Naive thymus-derived CD4-positive, alpha-beta T cell (primary cell): ENCODE measurements around the gene PALLD. TPM values are rescaled to one million over a fixed set of nuclear protein-coding genes. Genes with fewer than 3 reads are reported as not detected.

ENCODE experiments used
- ATAC-seq: fragments of 150-1000 bp; cut with Tn5 transposase; 2 replicates; pipeline ENCODE4 v1.10.0; 2021; ENCODE audit warnings: mild to moderate bottlenecking, moderate library complexity
- CTCF ChIA-PET: fragments of 350-600 bp; sonication (Branson Sonifier 250); formaldehyde crosslinking; loops from one replicate; lab custom pipeline; 2021; ENCODE audit warnings: antibody characterized with exemption; lab: Charles Lee
- POLR2A ChIA-PET: fragments of 350-600 bp; sonication (Branson Sonifier 250); formaldehyde crosslinking; loops from one replicate; lab custom pipeline; 2021; ENCODE audit warnings: antibody characterized with exemption, inconsistent platforms; lab: Charles Lee
- DNase-seq, 9 donors: peaks; one replicate each; pipeline versions ENCODE4 v3.0.0 to v3.0.0-alpha.2; 2020 to 2022; ENCODE audit warnings: mixed read lengths in 1 of 9
- H3K27ac ChIP-seq: one replicate; pipeline ENCODE4 v1.7.0; 2013; ENCODE audit warnings: mild to moderate bottlenecking, low read depth, low read length, moderate library complexity
- H3K27me3 ChIP-seq, 2 donors: one replicate each; pipeline ENCODE4 v1.7.0; 2013; ENCODE audit warnings: low read length in 2 of 2, mild to moderate bottlenecking in 2 of 2, moderate library complexity in 2 of 2; ENCODE audit not compliant: control insufficient read depth in 2 of 2, insufficient read depth in 2 of 2
- H3K36me3 ChIP-seq, 3 experiments: 1 replicate in 2 of 3; 2 replicates in 1 of 3; pipeline ENCODE4 v1.7.0; 2013; ENCODE audit warnings: low read length in 3 of 3, mild to moderate bottlenecking in 3 of 3, moderate library complexity in 1 of 3; ENCODE audit not compliant: insufficient read depth in 3 of 3, control insufficient read depth in 2 of 3
- H3K4me1 ChIP-seq, 2 donors: one replicate each; pipeline ENCODE4 v1.7.0; 2013; ENCODE audit warnings: low read length in 2 of 2, mild to moderate bottlenecking in 2 of 2, moderate library complexity in 1 of 2; ENCODE audit not compliant: control insufficient read depth in 2 of 2, insufficient read depth in 2 of 2
- H3K4me3 ChIP-seq: 2 replicates; pipeline ENCODE4 v1.7.0; 2013; ENCODE audit warnings: mild to moderate bottlenecking, low read length
- H3K9me3 ChIP-seq, 3 experiments: 1 replicate in 2 of 3; 2 replicates in 1 of 3; pipeline ENCODE4 v1.7.0; 2013; ENCODE audit warnings: low read length in 3 of 3; ENCODE audit not compliant: control insufficient read depth in 2 of 3
- H3K27ac Mint-ChIP-seq, 9 donors: one replicate each; pipeline ENCODE4 v1.8.0; 2020 to 2022; ENCODE audit warnings: mixed read lengths in 9 of 9, mild to moderate bottlenecking in 8 of 9, moderate library complexity in 5 of 9, inconsistent platforms in 2 of 9
- H3K27me3 Mint-ChIP-seq, 5 donors: one replicate each; pipeline ENCODE4 v1.8.0; 2021 to 2022; ENCODE audit warnings: mixed read lengths in 5 of 5, mild to moderate bottlenecking in 1 of 5
- H3K36me3 Mint-ChIP-seq, 5 donors: one replicate each; pipeline ENCODE4 v1.8.0; 2020 to 2022; ENCODE audit warnings: mixed read lengths in 5 of 5, mild to moderate bottlenecking in 3 of 5, inconsistent platforms in 1 of 5
- H3K4me1 Mint-ChIP-seq, 7 donors: one replicate each; pipeline ENCODE4 v1.8.0; 2020 to 2022; ENCODE audit warnings: mixed read lengths in 7 of 7, mild to moderate bottlenecking in 3 of 7, inconsistent platforms in 1 of 7
- H3K4me3 Mint-ChIP-seq, 10 donors: one replicate each; pipeline ENCODE4 v1.8.0; 2020 to 2022; ENCODE audit warnings: mild to moderate bottlenecking in 10 of 10, mixed read lengths in 10 of 10, moderate library complexity in 6 of 10, inconsistent platforms in 2 of 10
- H3K9me3 Mint-ChIP-seq, 11 donors: one replicate each; pipeline ENCODE4 v1.8.0; 2020 to 2022; ENCODE audit warnings: mixed read lengths in 11 of 11, mild to moderate bottlenecking in 4 of 11, inconsistent platforms in 1 of 11, moderate library complexity in 1 of 11
- intact Hi-C, 2 donors: fragments of 100-400 bp; cut with micrococcal nuclease; formaldehyde crosslinking; loops; one replicate each; pipeline ENCODE4 v1.15.1; 2023
- polyA plus RNA-seq, 2 donors: library from polyadenylated mRNA; unstranded; fragments of 300-500 nt; fragmentation: Illumina TruSeq; gene quantifications; one replicate each; pipeline ENCODE4 v1.2.3, GENCODE V29; 2021
- total RNA-seq, 6 experiments: library from RNA in 5 of 6; stranded (reverse) in 5 of 6; gene quantifications; 1 replicate in 5 of 6; 2 replicates in 1 of 6; pipeline ENCODE4 v1.2.3 and lab custom pipeline; 2021 to 2026

PALLD gene
- total and polyA plus RNA-seq, 7 experiments from 2014 or later = 0.51 to 11.9 (median 0.76) TPM

DNA sequence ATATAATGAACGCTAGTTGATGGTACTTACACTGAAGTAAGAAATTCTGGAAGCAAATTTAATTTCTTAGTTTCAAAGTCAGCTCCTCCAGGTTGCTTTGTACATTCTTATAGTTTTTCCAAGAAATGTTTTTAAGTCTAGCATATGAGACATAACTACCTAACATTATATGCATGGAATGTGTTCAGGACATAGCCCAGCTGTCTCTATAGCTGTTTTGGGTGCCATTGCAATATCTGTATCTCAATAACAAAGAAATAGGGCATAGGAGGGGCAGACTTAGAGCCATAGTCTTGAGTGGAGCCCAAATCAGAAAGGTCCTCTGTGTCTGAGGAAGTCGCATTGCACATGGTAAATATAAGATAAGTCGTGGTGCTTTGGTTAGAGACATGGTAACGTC lies 369.8 kb downstream of the PALLD start:
- Histone ChIP-seq H3K9me3 (no peaks in the 10 kb centered on the region), H3K27me3 (no peaks in the 10 kb centered on the region), H3K4me1 (no peaks in the 10 kb centered on the region), H3K36me3 (no peaks in the 10 kb centered on the region), H3K27ac (no peak overlapping the region), H3K4me3 (no peak overlapping the region)
- DNase-seq (no peak), ATAC-seq (no peak)
- Mint-ChIP-seq H3K9me3 (no peaks in the 10 kb centered on the region), H3K4me3 (no peak overlapping the region), H3K27me3 (peaks cover 0 to 13% (median 7%) of the 10 kb centered on the region in 5 donors), H3K4me1 (peaks cover 0 to 37% (median 0%) of the 10 kb centered on the region in 7 donors), H3K27ac (no peak overlapping the region), H3K36me3 (peaks cover 0 to 13% (median 0%) of the 10 kb centered on the region in 5 donors)
- intact Hi-C loops = no loop called here
- ChIA-PET POLR2A (interaction anchor here (0.6 kb wide), 1 partner anchor 321 kb away, joined by 4 read pairs; no protein-coding TSS in a partner anchor), CTCF (no interaction called here)

GRCh38 chr4:168867128-168867527 lies 370.3 kb downstream of the PALLD start:
- Mint-ChIP-seq H3K27me3 (peaks cover 3 to 13% (median 10%) of the 10 kb centered on the region in 5 donors), H3K36me3 (peaks cover 0 to 16% (median 0%) of the 10 kb centered on the region in 5 donors), H3K4me1 (peaks cover 0 to 37% (median 0%) of the 10 kb centered on the region in 7 donors), H3K27ac (no peak overlapping the region), H3K9me3 (no peaks in the 10 kb centered on the region), H3K4me3 (no peak overlapping the region)
- no peaks in the 10 kb centered on the region for H3K27me3 ChIP-seq
- H3K4me3 ChIP-seq = no peak overlapping the region
- ATAC-seq (no peak), DNase-seq (no peak)
- H3K27ac ChIP-seq = no peak overlapping the region
- ChIA-PET CTCF (no interaction called here), POLR2A (interaction anchor here (0.6 kb wide), 1 partner anchor 322 kb away, joined by 4 read pairs; no protein-coding TSS in a partner anchor)
- H3K36me3 ChIP-seq = no peaks in the 10 kb centered on the region
- intact Hi-C loops = no loop called here
- no peaks in the 10 kb centered on the region for H3K4me1 ChIP-seq
- H3K9me3 ChIP-seq = no peaks in the 10 kb centered on the region

DNA sequence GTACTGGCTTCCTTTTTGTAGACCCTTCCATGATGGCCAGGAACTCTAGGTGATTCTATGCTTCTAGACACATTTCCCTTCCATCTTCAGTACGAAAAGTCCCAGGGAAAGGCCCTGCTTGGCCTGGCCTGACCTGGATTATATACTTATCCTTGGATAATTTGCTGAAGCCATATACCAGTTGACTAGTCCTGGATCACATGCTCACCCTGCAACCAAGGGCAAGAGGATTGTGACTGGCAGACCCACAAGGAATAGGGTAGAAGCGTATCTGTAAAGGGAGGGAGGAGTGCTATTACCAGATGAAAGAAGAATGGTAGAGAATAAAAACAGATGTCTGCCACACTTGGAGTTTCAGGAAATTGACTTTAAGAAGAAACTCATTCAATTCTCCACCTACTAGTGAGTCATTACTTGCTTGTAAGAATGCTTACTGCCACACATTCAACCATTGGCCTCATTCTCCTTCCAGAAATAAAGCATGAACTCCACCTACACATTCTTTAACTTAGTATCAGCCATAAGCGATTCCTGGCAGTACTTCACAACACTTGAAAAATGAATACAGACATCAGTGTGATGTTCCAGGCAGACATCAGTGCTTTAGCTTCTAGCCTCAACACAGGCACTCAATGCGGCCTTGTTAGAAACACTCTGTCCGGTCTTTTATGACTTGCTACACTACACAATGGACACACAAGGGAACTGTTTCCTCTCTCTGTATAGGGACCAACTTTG lies 371.4 kb downstream of the PALLD start:
- H3K4me3 ChIP-seq = no peak overlapping the region
- Mint-ChIP-seq H3K4me1 (peaks cover 0 to 28% (median 0%) of the 10 kb centered on the region in 7 donors), H3K36me3 (peaks cover 0 to 13% (median 0%) of the 10 kb centered on the region in 5 donors), H3K4me3 (peak overlapping the region in 1 of 10 donors; percentile 16), H3K27ac (peak overlapping the region in 1 of 9 donors; percentile 24), H3K9me3 (no peaks in the 10 kb centered on the region), H3K27me3 (peaks cover 3 to 15% (median 11%) of the 10 kb centered on the region in 5 donors)
- H3K36me3 ChIP-seq = no peaks in the 10 kb centered on the region
- no peaks in the 10 kb centered on the region for H3K4me1 ChIP-seq
- ChIA-PET CTCF (no interaction called here), POLR2A (no interaction called here)
- intact Hi-C loops = no loop called here
- DNase-seq (no peak), ATAC-seq (no peak)
- H3K27me3 ChIP-seq = no peaks in the 10 kb centered on the region
- H3K27ac ChIP-seq = no peak overlapping the region
- H3K9me3 ChIP-seq = no peaks in the 10 kb centered on the region

- Histone ChIP-seq H3K27ac (no peak overlapping the region), H3K9me3 (no peaks in the 10 kb centered on the region), H3K27me3 (no peaks in the 10 kb centered on the region), H3K36me3 (no peaks in the 10 kb centered on the region), H3K4me3 (no peak overlapping the region), H3K4me1 (no peaks in the 10 kb centered on the region)
- H3K36me3 Mint-ChIP-seq = peaks cover 0 to 13% (median 0%) of the 10 kb centered on the region in 5 donors
- no peak overlapping the region for H3K27ac Mint-ChIP-seq
- intact Hi-C loops = no loop called here
- peaks cover 0 to 25% (median 0%) of the 10 kb centered on the region in 7 donors for H3K4me1 Mint-ChIP-seq
- peaks cover 5 to 18% (median 15%) of the 10 kb centered on the region in 5 donors for H3K27me3 Mint-ChIP-seq
- DNase-seq (no peak), ATAC-seq (no peak)
- ChIA-PET POLR2A (no interaction called here), CTCF (no interaction called here)
- no peaks in the 10 kb centered on the region for H3K9me3 Mint-ChIP-seq
- H3K4me3 Mint-ChIP-seq = no peak overlapping the region
Measured at GRCh38 chr4:168868802-168869201, 371.9 kb downstream of the PALLD start.

GRCh38 chr4:168870004-168870403 lies 373.2 kb downstream of the PALLD start:
- no peaks in the 10 kb centered on the region for H3K27me3 ChIP-seq
- Mint-ChIP-seq H3K9me3 (no peaks in the 10 kb centered on the region), H3K27me3 (peaks cover 7 to 30% (median 24%) of the 10 kb centered on the region in 5 donors), H3K4me3 (no peak overlapping the region), H3K4me1 (peaks cover 0 to 22% (median 0%) of the 10 kb centered on the region in 7 donors), H3K36me3 (peaks cover 0 to 13% (median 0%) of the 10 kb centered on the region in 5 donors), H3K27ac (no peak overlapping the region)
- ATAC-seq = no peak
- no peak overlapping the region for H3K27ac ChIP-seq
- no peaks in the 10 kb centered on the region for H3K9me3 ChIP-seq
- no peaks in the 10 kb centered on the region for H3K4me1 ChIP-seq
- no peaks in the 10 kb centered on the region for H3K36me3 ChIP-seq
- ChIA-PET POLR2A (no interaction called here), CTCF (interaction anchor here (0.5 kb wide), 1 partner anchor 44 kb away, joined by 3 read pairs; no protein-coding TSS in a partner anchor)
- no peak overlapping the region for H3K4me3 ChIP-seq
- DNase-seq = no peak
- intact Hi-C loops = no loop called here

DNA sequence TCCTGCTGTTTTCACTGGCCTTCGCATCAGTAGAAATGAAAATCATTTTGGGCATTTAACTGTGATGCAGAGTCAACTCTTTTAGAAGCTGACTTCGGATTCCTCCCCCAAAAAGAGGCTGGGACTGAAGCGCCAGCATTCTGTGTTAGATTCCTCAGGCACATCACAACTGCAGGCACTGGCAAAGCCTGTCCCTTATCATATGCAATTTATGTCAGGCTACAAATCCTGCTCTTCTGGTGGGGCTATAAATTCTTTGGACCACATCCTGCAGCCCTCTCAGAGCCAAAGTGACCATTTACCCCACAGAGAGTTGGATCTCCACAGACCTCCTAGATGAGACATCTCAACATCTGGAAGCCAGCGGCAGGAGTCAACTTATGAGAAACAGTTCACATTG lies 374.8 kb downstream of the PALLD start:
- no peak for DNase-seq
- Mint-ChIP-seq H3K9me3 (no peaks in the 10 kb centered on the region), H3K27me3 (peaks cover 23 to 46% (median 39%) of the 10 kb centered on the region in 5 donors), H3K4me3 (no peak overlapping the region), H3K27ac (no peak overlapping the region), H3K4me1 (peaks cover 0 to 21% (median 0%) of the 10 kb centered on the region in 7 donors), H3K36me3 (peaks cover 0 to 12% (median 0%) of the 10 kb centered on the region in 5 donors)
- POLR2A ChIA-PET = no interaction called here
- Histone ChIP-seq H3K27me3 (peaks cover 0 to 3% of the 10 kb centered on the region in 2 donors), H3K9me3 (no peaks in the 10 kb centered on the region), H3K4me3 (no peak overlapping the region), H3K4me1 (no peaks in the 10 kb centered on the region), H3K27ac (no peak overlapping the region), H3K36me3 (no peaks in the 10 kb centered on the region)
- intact Hi-C loops = no loop called here
- no peak for ATAC-seq
- CTCF ChIA-PET = no interaction called here
